Gastrocnemius medialis (tissue), 4 donors: ENCODE results near the gene DNAJB11. TPM values are rescaled to one million over a fixed set of nuclear protein-coding genes. Genes with fewer than 3 reads are reported as not detected.
"Not testable (repeated sequence)": the region's sequence is repeated elsewhere in the genome, so short reads cannot be mapped to it uniquely, and the experiment has no call there.

Source experiments
- ATAC-seq, 2 donors: fragments of 150-250 bp; one replicate each; pipeline ENCODE4 v1.9.1; 2016
- DNase-seq, 2 donors: peaks; one replicate each; pipeline ENCODE4 v3.0.0-alpha.2; 2019
- H3K27ac ChIP-seq, 4 donors: fragments of 200-600 bp; sonication (generic); 1 replicate in 1 of 4; 2 replicates in 3 of 4; pipeline ENCODE4 v1.5.1; 2016 to 2018; ENCODE audit warnings: mild to moderate bottlenecking in 2 of 4, moderate library complexity in 1 of 4
- H3K27me3 ChIP-seq, 3 donors: fragments of 200-600 bp; sonication (generic) in 2 of 3; 1 replicate in 1 of 3; 2 replicates in 2 of 3; pipeline versions ENCODE4 v1.5.1 to v1.6.0; 2016 to 2019; ENCODE audit warnings: mild to moderate bottlenecking in 1 of 3, moderate library complexity in 1 of 3
- H3K36me3 ChIP-seq, 2 donors: fragments of 200-600 bp; sonication (generic) in 1 of 2; one replicate each; pipeline ENCODE4 v1.5.1; 2017 to 2018
- H3K4me1 ChIP-seq, 2 donors: fragments of 200-600 bp; sonication (generic) in 1 of 2; one replicate each; pipeline ENCODE4 v1.5.1; 2016 to 2017; ENCODE audit warnings: mild to moderate bottlenecking in 2 of 2
- H3K4me3 ChIP-seq, 4 donors: fragments of 200-600 bp; sonication (generic) in 3 of 4; 1 replicate in 1 of 4; 2 replicates in 3 of 4; pipeline ENCODE4 v1.5.1; 2016 to 2019; ENCODE audit warnings: mild to moderate bottlenecking in 2 of 4
- H3K9me3 ChIP-seq, 3 donors: fragments of 200-600 bp; sonication (generic) in 2 of 3; 1 replicate in 1 of 3; 2 replicates in 2 of 3; pipeline ENCODE4 v1.5.1; 2016 to 2019
- POLR2A ChIP-seq, 2 donors: fragments of 450-650 bp; IDR thresholded peaks; one replicate each; pipeline ENCODE4 v1.6.1; 2017; ENCODE audit warnings: antibody characterized with exemption in 2 of 2, mild to moderate bottlenecking in 2 of 2, moderate library complexity in 2 of 2
- in situ Hi-C, 4 donors: fragments of 200-750 bp; cut with MboI; loops; one replicate each; pipeline versions ENCODE4 v1.15.0 to v1.8.0; 2017; ENCODE audit warnings: low sequenced_read_pairs in 4 of 4
- intact Hi-C: fragments of 100-400 bp; cut with DNase I; formaldehyde crosslinking; loops from one replicate; pipeline ENCODE4 v1.15.1; 2023; ENCODE audit warnings: low total_unique reads
- total RNA-seq, 4 donors: library from RNA; depleted of rRNA; stranded (reverse); fragments of >200 nt; gene quantifications; one replicate each; pipeline versions ENCODE4 v1.1.0 to v1.2.3, GENCODE V29; 2016
- TF ChIP-seq, protein P1 (sequence below), 5 experiments: fragments of 450-650 bp in 3 of 5; fragments of 200-600 bp in 2 of 5; sonication (generic) in 2 of 5; IDR thresholded peaks in 4 of 5; conservative IDR thresholded peaks in 1 of 5; 1 replicate in 4 of 5; 2 replicates in 1 of 5; pipeline ENCODE4 v1.5.1; 2016 to 2019; ENCODE audit warnings: antibody characterized with exemption in 5 of 5, mild to moderate bottlenecking in 3 of 5, moderate library complexity in 3 of 5

DNAJB11 gene
- total RNA-seq, 4 donors from 2014 or later, result 15.1 to 24.7 (median 23.0) TPM

DNA sequence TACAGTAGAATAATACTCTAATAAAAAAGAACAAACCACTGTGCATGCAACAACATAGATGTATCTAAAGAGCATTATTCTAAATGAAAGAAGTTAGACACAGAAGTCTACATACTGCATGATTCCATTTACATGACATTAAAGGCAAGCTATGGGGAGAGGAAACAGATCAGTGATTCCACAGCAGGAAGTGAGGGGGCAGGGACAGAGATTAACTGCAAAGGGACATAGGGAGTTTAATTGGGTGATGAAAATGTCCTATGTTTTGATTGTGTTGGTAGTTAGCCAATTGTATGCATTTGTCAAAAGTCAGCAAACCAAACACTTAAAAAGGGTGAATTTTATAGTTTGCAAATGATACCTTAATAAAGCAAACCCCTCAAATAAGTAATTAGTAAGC is 40.1 kb upstream of the DNAJB11 start:
- no peak overlapping the region for H3K4me3 ChIP-seq
- no peaks in the 10 kb centered on the region for H3K36me3 ChIP-seq
- no peak overlapping the region for H3K27ac ChIP-seq
- TF ChIP-seq, protein P1, sequence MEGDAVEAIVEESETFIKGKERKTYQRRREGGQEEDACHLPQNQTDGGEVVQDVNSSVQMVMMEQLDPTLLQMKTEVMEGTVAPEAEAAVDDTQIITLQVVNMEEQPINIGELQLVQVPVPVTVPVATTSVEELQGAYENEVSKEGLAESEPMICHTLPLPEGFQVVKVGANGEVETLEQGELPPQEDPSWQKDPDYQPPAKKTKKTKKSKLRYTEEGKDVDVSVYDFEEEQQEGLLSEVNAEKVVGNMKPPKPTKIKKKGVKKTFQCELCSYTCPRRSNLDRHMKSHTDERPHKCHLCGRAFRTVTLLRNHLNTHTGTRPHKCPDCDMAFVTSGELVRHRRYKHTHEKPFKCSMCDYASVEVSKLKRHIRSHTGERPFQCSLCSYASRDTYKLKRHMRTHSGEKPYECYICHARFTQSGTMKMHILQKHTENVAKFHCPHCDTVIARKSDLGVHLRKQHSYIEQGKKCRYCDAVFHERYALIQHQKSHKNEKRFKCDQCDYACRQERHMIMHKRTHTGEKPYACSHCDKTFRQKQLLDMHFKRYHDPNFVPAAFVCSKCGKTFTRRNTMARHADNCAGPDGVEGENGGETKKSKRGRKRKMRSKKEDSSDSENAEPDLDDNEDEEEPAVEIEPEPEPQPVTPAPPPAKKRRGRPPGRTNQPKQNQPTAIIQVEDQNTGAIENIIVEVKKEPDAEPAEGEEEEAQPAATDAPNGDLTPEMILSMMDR (IDR thresholded peaks at IDR 0.05 in 4 of 5, conservative IDR thresholded peaks at IDR 0.05 in 1 of 5), result no peak
- TF ChIP-seq POLR2A (IDR thresholded peaks at IDR 0.05), result no peak
- no peaks in the 10 kb centered on the region for H3K27me3 ChIP-seq
- H3K9me3 ChIP-seq, result no peaks in the 10 kb centered on the region
- ATAC-seq, result no peak
- no peak for DNase-seq
- H3K4me1 ChIP-seq, result no peaks in the 10 kb centered on the region
- intact Hi-C loops (no loop called here), in situ Hi-C loops (loop anchor here in 2 of 4 donors (10.0 kb wide), 2 partner anchors 276 to 546 kb away; no protein-coding TSS in a partner anchor)

DNA sequence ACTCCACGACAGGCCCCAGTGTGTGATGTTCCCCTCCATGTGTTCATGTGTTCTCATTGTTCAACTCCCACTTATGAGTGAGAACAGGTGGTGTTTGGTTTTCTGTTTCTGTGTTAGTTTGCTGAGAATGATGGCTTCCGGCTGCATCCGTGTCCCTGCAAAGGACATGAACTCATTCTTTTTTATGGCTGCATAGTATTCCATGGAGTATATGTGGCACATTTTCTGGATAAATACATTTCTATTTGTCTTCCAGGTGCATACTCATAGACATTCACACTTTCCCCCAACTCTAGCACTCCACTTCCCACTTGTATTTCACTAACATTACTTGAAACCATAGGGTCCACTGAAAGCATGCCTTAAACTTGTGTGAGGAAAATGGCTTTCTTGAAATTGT is 38.8 kb upstream of the DNAJB11 start:
- H3K36me3 ChIP-seq, H3K27ac ChIP-seq, ATAC-seq, H3K4me3 ChIP-seq, intact Hi-C loops, H3K27me3 ChIP-seq, H3K9me3 ChIP-seq, DNase-seq, H3K4me1 ChIP-seq: not testable (repeated sequence)
- in situ Hi-C loops, result loop anchor here in 2 of 4 donors (10.0 kb wide), 2 partner anchors 277 to 547 kb away; no protein-coding TSS in a partner anchor

DNA sequence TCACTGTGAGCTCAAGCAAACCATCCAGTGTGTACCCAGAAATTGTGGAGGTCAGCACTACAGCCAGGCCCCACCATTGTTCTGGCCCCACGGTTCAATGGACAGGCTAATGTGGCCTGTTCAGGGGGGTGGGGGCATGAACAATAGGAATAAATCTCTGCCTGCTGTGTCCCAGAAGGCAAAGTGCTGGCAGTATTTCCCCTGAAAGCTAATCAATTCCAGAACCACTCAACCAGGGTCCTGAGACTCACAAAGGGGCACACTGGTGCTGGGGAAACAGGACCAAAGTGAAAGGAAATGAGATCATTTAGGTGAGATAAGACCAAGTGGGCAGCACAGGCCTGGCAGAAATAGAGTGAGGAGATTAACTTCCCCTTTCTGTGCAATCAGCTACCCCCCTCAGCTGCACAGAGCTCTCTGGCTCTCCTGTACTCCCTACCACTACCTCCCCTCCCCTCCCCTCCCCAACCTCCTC is 37.9 kb upstream of the DNAJB11 start:
- Histone ChIP-seq H3K4me1 (no peaks in the 10 kb centered on the region), H3K27me3 (no peaks in the 10 kb centered on the region), H3K4me3 (no peak overlapping the region), H3K36me3 (no peaks in the 10 kb centered on the region), H3K27ac (no peak overlapping the region), H3K9me3 (no peaks in the 10 kb centered on the region)
- in situ Hi-C loops (loop anchor here in 2 of 4 donors (10.0 kb wide), 2 partner anchors 278 to 548 kb away; no protein-coding TSS in a partner anchor), intact Hi-C loops (no loop called here)
- no peak for TF ChIP-seq POLR2A (IDR thresholded peaks at IDR 0.05)
- TF ChIP-seq, protein P1 (IDR thresholded peaks at IDR 0.05 in 4 of 5, conservative IDR thresholded peaks at IDR 0.05 in 1 of 5), result no peak
- ATAC-seq, result no peak
- no peak for DNase-seq

DNA sequence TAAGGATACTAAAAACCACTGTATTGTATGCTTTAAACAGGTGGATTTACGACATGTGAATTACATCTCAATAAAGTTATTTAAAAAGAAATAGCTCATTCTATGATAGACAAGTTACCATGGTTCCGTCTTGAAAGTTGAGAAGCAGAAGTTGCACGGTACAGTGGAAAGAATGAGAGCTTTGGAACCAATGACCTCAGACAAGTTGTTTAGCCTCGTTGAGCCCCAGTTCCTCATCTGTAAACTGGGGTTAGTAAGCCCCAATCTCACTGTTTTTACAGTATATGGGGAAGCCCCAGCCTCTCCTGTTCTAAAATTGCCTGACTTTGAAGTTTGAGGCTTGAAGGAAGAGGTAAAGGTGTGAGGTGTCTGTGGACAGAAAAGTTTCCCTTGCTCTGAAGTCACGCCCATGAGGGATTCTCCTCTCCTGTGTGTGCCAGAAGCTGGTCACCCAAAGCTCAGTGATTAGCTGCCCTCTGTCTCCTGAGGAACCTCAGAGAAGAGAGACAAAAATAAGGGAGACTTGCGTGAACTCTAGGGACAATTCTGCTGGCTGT is 36.3 kb upstream of the DNAJB11 start:
- intact Hi-C loops, result no loop called here

More for the DNA sequence above, 36.3 kb upstream of the DNAJB11 start:
- Histone ChIP-seq H3K27ac (no peak overlapping the region), H3K27me3 (no peaks in the 10 kb centered on the region), H3K4me3 (no peak overlapping the region), H3K4me1 (no peaks in the 10 kb centered on the region), H3K9me3 (no peaks in the 10 kb centered on the region), H3K36me3 (peaks cover 0 to 7% of the 10 kb centered on the region in 2 donors)
- TF ChIP-seq, protein P1 (IDR thresholded peaks at IDR 0.05 in 4 of 5, conservative IDR thresholded peaks at IDR 0.05 in 1 of 5), result no peak
- TF ChIP-seq POLR2A (IDR thresholded peaks at IDR 0.05), result no peak
- in situ Hi-C loops, result loop anchor here in 2 of 4 donors (10.0 kb wide), 2 partner anchors 279 to 549 kb away; no protein-coding TSS in a partner anchor
- DNase-seq (no peak), ATAC-seq (no peak)
